Measurements from ENCODE around the gene NALCN. TPM values are rescaled to one million over a fixed set of nuclear protein-coding genes. Genes with fewer than 3 reads are reported as not detected.

Gene NALCN
- polyA plus RNA-seq, 1 experiment, result 2.2 TPM

DNA sequence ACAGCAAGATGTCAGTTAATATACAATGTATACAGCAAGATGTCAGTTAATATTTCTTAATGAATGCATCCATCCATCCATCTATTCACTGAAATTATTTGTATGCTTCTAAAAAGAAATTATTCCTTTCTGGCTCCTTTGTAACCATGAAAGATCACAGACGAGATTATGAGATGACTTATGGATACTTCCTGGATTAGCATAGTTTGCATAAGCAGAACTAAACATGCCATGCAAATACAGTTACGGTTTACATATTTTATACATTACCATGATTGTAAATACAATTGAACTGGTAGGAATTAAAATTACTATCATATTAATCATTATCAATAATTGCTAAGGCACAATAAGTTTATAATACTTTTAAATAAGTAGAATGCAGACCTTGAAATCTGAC is 32.7 kb downstream of the NALCN start:
- ChIA-PET CTCF (no interaction called here), POLR2A (no interaction called here)
- no peak overlapping the region for H3K27ac ChIP-seq (ENCODE audit: low read depth, low read length)
- H3K27me3 ChIP-seq (ENCODE audit: control insufficient read depth, insufficient read depth, low read length), result no peaks in the 10 kb centered on the region
- no peak for DNase-seq (ENCODE audit: low read depth, low spot score)
- H3K9me3 ChIP-seq (ENCODE audit: control insufficient read depth, insufficient read depth, low read length), result no peaks in the 10 kb centered on the region
- no peak overlapping the region for H3K4me3 ChIP-seq (ENCODE audit: low read depth, low read length)
- TF ChIP-seq, protein P1, sequence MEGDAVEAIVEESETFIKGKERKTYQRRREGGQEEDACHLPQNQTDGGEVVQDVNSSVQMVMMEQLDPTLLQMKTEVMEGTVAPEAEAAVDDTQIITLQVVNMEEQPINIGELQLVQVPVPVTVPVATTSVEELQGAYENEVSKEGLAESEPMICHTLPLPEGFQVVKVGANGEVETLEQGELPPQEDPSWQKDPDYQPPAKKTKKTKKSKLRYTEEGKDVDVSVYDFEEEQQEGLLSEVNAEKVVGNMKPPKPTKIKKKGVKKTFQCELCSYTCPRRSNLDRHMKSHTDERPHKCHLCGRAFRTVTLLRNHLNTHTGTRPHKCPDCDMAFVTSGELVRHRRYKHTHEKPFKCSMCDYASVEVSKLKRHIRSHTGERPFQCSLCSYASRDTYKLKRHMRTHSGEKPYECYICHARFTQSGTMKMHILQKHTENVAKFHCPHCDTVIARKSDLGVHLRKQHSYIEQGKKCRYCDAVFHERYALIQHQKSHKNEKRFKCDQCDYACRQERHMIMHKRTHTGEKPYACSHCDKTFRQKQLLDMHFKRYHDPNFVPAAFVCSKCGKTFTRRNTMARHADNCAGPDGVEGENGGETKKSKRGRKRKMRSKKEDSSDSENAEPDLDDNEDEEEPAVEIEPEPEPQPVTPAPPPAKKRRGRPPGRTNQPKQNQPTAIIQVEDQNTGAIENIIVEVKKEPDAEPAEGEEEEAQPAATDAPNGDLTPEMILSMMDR (IDR thresholded peaks at IDR 0.05; ENCODE audit: low read depth, low read length), result no peak

DNA sequence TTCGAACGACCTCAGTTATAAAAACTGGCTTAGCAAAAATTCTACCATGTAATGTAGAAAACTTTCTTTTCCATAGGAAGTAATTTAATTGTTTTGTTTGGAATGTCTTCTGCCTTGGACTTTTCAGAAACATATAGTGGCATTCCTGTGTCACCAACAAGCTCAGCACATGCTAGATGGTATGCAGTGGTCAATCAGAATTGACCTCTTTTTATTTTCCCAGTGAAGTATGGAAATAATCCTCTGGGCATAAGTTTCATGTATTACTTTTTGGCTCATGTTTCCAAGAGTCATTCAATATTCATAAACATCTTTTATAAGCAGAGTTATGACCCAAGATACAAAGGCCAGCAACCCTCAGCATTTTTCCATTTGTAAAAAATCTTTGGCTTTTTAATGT is 33.6 kb downstream of the NALCN start:
- H3K4me3 ChIP-seq (ENCODE audit: low read depth, low read length), result no peak overlapping the region
- CTCF ChIA-PET, result interaction anchor here (1.0 kb wide), 1 partner anchor 238 kb away, joined by 3 read pairs; no protein-coding TSS in a partner anchor
- TF ChIP-seq, protein P1 (IDR thresholded peaks at IDR 0.05; ENCODE audit: low read depth, low read length), result no peak
- POLR2A ChIA-PET, result no interaction called here
- no peak for DNase-seq (ENCODE audit: low read depth, low spot score)
- H3K27ac ChIP-seq (ENCODE audit: low read depth, low read length), result no peak overlapping the region
- no peaks in the 10 kb centered on the region for H3K9me3 ChIP-seq (ENCODE audit: control insufficient read depth, insufficient read depth, low read length)
- no peaks in the 10 kb centered on the region for H3K27me3 ChIP-seq (ENCODE audit: control insufficient read depth, insufficient read depth, low read length)

DNA sequence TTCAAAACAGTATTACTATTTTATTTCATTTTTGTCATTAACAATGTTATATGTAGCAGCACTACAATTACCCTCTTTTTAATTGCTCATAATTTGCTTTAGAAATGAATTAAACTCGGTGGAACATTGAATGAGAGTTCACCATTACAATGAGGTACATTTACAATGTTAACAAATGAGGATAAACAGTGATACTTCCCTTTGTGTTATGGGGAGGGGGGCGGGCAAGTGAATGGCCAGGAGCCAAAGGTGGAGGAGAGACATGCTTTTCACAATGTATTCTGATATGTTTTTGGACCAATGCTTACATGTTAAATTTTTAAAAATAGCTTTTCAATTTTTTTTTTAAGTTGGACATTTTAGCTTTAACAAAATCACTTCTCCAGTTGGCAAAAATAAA is 34.2 kb downstream of the NALCN start:
- ChIA-PET POLR2A (no interaction called here), CTCF (interaction anchor here (0.6 to 1.0 kb wide), 2 partner anchors 150 to 238 kb away, joined by 3 read pairs; no protein-coding TSS in a partner anchor)
- no peak overlapping the region for H3K4me3 ChIP-seq (ENCODE audit: low read depth, low read length)
- H3K9me3 ChIP-seq (ENCODE audit: control insufficient read depth, insufficient read depth, low read length), result no peaks in the 10 kb centered on the region
- TF ChIP-seq, protein P1 (IDR thresholded peaks at IDR 0.05; ENCODE audit: low read depth, low read length), result no peak
- no peaks in the 10 kb centered on the region for H3K27me3 ChIP-seq (ENCODE audit: control insufficient read depth, insufficient read depth, low read length)
- no peak overlapping the region for H3K27ac ChIP-seq (ENCODE audit: low read depth, low read length)
- DNase-seq (ENCODE audit: low read depth, low spot score), result no peak

DNA sequence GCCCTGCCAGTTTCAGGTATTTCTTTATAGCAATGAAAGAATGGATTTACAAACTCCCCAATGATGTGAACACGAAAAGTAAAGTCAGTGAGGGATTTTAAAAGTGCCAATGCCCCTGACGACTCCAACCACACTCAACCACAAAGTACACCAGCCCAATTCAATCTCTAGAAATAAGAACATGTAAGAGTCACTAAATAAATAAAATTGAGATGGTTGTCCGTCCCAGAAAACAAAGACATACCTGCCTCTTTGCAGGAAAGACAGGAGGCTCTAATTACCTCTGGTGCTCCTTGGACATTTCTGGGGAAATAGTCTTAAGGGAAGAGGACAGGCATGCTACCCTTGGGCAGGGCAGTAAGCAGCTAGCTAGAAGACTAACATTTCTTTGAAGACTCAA is 55.8 kb downstream of the NALCN start:
- POLR2A ChIA-PET, result no interaction called here
- no peaks in the 10 kb centered on the region for H3K9me3 ChIP-seq (ENCODE audit: control insufficient read depth, insufficient read depth, low read length)
- no peaks in the 10 kb centered on the region for H3K27me3 ChIP-seq (ENCODE audit: control insufficient read depth, insufficient read depth, low read length)
- H3K4me3 ChIP-seq (ENCODE audit: low read depth, low read length), result no peak overlapping the region
- no peak for DNase-seq (ENCODE audit: low read depth, low spot score)
- TF ChIP-seq, protein P1 (IDR thresholded peaks at IDR 0.05; ENCODE audit: low read depth, low read length), result no peak
- CTCF ChIA-PET, result no interaction called here
- H3K27ac ChIP-seq (ENCODE audit: low read depth, low read length), result no peak overlapping the region

DNA sequence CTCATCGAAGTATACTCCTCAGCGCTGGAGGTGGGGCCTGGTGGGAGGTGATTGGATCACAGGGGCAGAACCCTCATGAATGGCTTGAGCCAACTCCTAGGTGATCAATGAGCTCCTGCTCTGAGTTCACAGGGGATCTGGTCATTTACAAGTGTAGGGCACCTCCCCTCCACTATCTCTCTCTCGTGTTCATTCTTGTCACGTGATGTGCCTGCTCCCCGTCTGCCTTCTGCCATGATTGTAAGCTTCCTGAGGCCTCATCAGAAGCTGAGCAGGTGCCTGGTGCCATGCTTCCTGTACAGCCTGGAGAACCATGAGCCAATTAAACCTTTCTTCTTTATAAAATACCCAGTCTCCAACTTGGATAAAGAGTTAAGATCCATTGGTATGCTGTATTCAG is 61.4 kb downstream of the NALCN start:
- TF ChIP-seq, protein P1 (IDR thresholded peaks at IDR 0.05; ENCODE audit: low read depth, low read length), result no peak
- no peak for DNase-seq (ENCODE audit: low read depth, low spot score)
- POLR2A ChIA-PET, result no interaction called here
- Histone ChIP-seq H3K27me3 (ENCODE audit: control insufficient read depth, insufficient read depth, low read length) (no peaks in the 10 kb centered on the region), H3K27ac (ENCODE audit: low read depth, low read length) (no peak overlapping the region), H3K4me3 (ENCODE audit: low read depth, low read length) (no peak overlapping the region), H3K9me3 (ENCODE audit: control insufficient read depth, insufficient read depth, low read length) (no peaks in the 10 kb centered on the region)
- CTCF ChIA-PET, result interaction anchor here (1.7 kb wide), 1 partner anchor 210 kb away, joined by 3 read pairs; no protein-coding TSS in a partner anchor

Data from AG04450 (cell line).